HL-60 (cell line): ENCODE results near the gene PIK3R5.

Experiments used
- DNase-seq, 2 experiments: peaks; one replicate each; pipeline ENCODE4 v3.0.0-alpha.2; 2010 to 2020; ENCODE audit warnings: low read depth in 1 of 2, low spot score in 1 of 2
- H3K27ac ChIP-seq: fragments of 250-450 bp; sonication (Bioruptor Pico); replicated peaks from 2 replicates; pipeline ENCODE4 v1.5.1; 2020; ENCODE audit warnings: mild to moderate bottlenecking, moderate library complexity
- H3K27me3 ChIP-seq: fragments of 250-450 bp; sonication (Bioruptor Pico); 2 replicates; pipeline ENCODE4 v1.5.1; 2021; ENCODE audit warnings: mild to moderate bottlenecking, moderate library complexity; ENCODE audit not compliant: insufficient read depth, poor library complexity, severe bottlenecking
- H3K4me3 ChIP-seq: replicated peaks from 2 replicates; pipeline ENCODE4 v1.5.1; 2011; ENCODE audit warnings: mild to moderate bottlenecking, control low read depth, low read length; ENCODE audit not compliant: insufficient read depth
- CTCF ChIP-seq: IDR thresholded peaks from one replicate; pipeline ENCODE4 v1.5.1; 2011; ENCODE audit warnings: low read length, control low read depth, inconsistent platforms; ENCODE audit not compliant: insufficient read depth
- GABPA ChIP-seq: IDR thresholded peaks from 2 replicates; pipeline ENCODE4 v1.6.1; 2012; ENCODE audit warnings: low read depth
- POLR2AphosphoS5 ChIP-seq: IDR thresholded peaks from 2 replicates; pipeline ENCODE4 v1.6.1; 2012; ENCODE audit warnings: low read depth
- REST ChIP-seq: IDR thresholded peaks from 2 replicates; pipeline ENCODE4 v1.6.1; 2012; ENCODE audit warnings: low read depth; ENCODE audit not compliant: insufficient replicate concordance
- SPI1 ChIP-seq: IDR thresholded peaks from 2 replicates; pipeline ENCODE4 v1.6.1; 2012; ENCODE audit warnings: low read depth, mild to moderate bottlenecking, borderline replicate concordance

Gene PIK3R5

GRCh38 chr17:8944083-8944482 lies 21.4 kb downstream of the PIK3R5 start:
- no peak for DNase-seq
- H3K27me3 ChIP-seq: no peaks in the 10 kb centered on the region
- TF ChIP-seq REST (no peak), CTCF (no peak), SPI1 (no peak)

GRCh38 chr17:8941980-8942622 lies 23.4 kb downstream of the PIK3R5 start:
- Histone ChIP-seq H3K27ac (no peak overlapping the region), H3K4me3 (no peak overlapping the region), H3K27me3 (no peaks in the 10 kb centered on the region)
- DNase-seq: no peak
- no peak for TF ChIP-seq REST
- TF ChIP-seq GABPA: no peak
- TF ChIP-seq CTCF: no peak
- no peak for TF ChIP-seq POLR2AphosphoS5

More at GRCh38 chr17:8944083-8944482, 21.4 kb downstream of the PIK3R5 start:
- no peak overlapping the region for H3K27ac ChIP-seq
- H3K4me3 ChIP-seq: no peak overlapping the region

- no peak overlapping the region for H3K4me3 ChIP-seq
- no peak for DNase-seq
- TF ChIP-seq GABPA (no peak), REST (no peak)
- no peak overlapping the region for H3K27ac ChIP-seq
- H3K27me3 ChIP-seq: no peaks in the 10 kb centered on the region
Observed at GRCh38 chr17:8941520-8941919, 24.0 kb downstream of the PIK3R5 start.
